Fibroblast of pulmonary artery (primary cell): Measurements from ENCODE around the gene CD164L2.
"Not testable (repeated sequence)": the region's sequence is repeated elsewhere in the genome, so short reads cannot be mapped to it uniquely, and the experiment has no call there.

ENCODE experiments used
- DNase-seq: peaks from one replicate; pipeline ENCODE4 v3.0.0-alpha.2; 2010; ENCODE audit warnings: low read depth
- H3K4me3 ChIP-seq: replicated peaks from 2 replicates; pipeline ENCODE4 v1.5.1; 2011; ENCODE audit warnings: low read depth, mild to moderate bottlenecking, control low read depth, low read length, moderate library complexity
- TF ChIP-seq, protein P1 (sequence below): IDR thresholded peaks from 2 replicates; pipeline ENCODE4 v1.5.1; 2011; ENCODE audit warnings: mild to moderate bottlenecking, control low read depth, low read length, inconsistent platforms; ENCODE audit errors: missing control alignments

CD164L2 gene

DNA sequence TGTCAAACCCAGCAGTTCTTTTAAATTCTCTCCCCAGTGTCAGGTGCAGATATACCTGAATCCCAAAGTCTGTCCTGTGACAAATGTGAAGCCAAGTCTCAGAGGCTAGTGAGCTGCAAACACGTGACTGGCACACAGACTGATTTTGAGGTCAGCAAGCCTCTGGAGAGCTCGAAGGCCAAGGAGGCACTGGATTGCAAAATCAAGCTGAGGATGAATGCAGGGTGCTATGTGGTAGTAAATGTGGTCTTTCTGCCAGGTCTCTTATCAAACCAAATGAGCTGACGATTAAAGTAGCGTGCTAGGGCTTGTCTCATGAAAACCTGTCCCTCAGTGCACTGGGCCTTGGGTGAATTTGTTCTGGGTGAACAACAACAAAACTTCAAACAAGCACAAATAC lies 29.9 kb upstream of the CD164L2 start:
- DNase-seq: no peak
- TF ChIP-seq, protein P1, sequence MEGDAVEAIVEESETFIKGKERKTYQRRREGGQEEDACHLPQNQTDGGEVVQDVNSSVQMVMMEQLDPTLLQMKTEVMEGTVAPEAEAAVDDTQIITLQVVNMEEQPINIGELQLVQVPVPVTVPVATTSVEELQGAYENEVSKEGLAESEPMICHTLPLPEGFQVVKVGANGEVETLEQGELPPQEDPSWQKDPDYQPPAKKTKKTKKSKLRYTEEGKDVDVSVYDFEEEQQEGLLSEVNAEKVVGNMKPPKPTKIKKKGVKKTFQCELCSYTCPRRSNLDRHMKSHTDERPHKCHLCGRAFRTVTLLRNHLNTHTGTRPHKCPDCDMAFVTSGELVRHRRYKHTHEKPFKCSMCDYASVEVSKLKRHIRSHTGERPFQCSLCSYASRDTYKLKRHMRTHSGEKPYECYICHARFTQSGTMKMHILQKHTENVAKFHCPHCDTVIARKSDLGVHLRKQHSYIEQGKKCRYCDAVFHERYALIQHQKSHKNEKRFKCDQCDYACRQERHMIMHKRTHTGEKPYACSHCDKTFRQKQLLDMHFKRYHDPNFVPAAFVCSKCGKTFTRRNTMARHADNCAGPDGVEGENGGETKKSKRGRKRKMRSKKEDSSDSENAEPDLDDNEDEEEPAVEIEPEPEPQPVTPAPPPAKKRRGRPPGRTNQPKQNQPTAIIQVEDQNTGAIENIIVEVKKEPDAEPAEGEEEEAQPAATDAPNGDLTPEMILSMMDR: no peak
- no peak overlapping the region for H3K4me3 ChIP-seq

DNA sequence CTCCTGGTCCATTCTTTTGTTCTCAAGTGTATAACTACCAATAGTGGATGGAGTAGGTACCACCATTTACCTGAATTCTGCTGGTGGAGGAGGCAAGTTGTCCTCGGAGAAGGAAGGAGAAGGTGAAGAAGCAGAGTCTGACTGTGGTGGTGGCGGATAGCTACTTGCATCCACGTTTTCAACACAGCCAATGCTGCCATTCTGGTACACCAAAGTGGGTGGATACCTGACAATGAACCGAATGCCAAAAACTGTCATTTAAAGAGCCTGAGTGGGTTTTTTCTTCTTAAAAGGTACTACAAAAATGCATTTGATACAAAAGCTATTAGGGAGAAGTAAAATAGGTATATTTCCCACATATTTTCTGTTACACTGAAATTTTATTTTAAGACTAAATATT lies 29.4 kb upstream of the CD164L2 start:
- TF ChIP-seq, protein P1: no peak
- H3K4me3 ChIP-seq: no peak overlapping the region
- DNase-seq: no peak

DNA sequence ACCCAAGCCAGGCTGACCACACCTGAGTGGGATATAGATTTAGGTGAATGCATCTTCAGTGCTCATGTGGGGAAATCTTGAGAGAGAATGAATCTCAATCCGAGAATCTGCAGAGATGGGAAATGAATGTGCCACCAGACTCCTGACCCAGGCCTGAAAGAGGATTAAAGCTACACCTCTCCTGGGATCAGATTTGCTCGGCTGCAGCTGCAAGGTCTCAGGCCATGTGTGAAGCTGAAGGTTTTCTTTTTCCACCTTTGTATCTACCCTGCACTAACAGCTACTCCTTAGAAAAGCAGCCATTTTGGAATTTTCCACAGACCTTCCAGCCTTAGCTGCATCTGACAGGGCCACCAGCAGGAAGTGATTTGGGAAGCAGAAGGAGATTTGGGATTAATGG lies 27.6 kb upstream of the CD164L2 start:
- no peak for DNase-seq
- TF ChIP-seq, protein P1: no peak

GRCh38 chr1:27409669-27410068 lies 26.5 kb upstream of the CD164L2 start:
- no peak for DNase-seq
- H3K4me3 ChIP-seq: no peak overlapping the region
- TF ChIP-seq, protein P1: no peak

More for the DNA sequence above, 27.6 kb upstream of the CD164L2 start:
- H3K4me3 ChIP-seq: no peak overlapping the region

- TF ChIP-seq, protein P1: no peak
- DNase-seq: no peak
- H3K4me3 ChIP-seq: no peak overlapping the region
Measured at GRCh38 chr1:27408151-27408550, 25.0 kb upstream of the CD164L2 start.

- not testable (repeated sequence) for DNase-seq, H3K4me3 ChIP-seq
Measured at GRCh38 chr1:27406791-27407190, 23.7 kb upstream of the CD164L2 start.

DNA sequence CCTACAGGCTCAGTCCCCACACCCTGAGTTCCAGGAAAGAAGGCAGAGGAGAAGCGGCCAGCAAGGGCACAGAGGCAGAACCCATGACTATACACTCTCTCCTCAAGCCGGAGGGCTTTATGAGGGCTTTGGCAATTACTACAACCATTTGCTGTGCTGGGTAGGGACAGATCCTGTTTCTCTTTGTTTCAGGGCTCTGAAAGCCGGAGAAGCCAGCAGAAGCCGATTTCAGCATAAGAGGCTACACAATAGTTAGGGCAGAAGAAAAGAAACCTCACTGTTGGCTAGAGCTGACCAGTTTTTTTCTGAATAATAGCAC lies 23.2 kb upstream of the CD164L2 start:
- H3K4me3 ChIP-seq: no peak overlapping the region
- TF ChIP-seq, protein P1: no peak
- DNase-seq: no peak

DNA sequence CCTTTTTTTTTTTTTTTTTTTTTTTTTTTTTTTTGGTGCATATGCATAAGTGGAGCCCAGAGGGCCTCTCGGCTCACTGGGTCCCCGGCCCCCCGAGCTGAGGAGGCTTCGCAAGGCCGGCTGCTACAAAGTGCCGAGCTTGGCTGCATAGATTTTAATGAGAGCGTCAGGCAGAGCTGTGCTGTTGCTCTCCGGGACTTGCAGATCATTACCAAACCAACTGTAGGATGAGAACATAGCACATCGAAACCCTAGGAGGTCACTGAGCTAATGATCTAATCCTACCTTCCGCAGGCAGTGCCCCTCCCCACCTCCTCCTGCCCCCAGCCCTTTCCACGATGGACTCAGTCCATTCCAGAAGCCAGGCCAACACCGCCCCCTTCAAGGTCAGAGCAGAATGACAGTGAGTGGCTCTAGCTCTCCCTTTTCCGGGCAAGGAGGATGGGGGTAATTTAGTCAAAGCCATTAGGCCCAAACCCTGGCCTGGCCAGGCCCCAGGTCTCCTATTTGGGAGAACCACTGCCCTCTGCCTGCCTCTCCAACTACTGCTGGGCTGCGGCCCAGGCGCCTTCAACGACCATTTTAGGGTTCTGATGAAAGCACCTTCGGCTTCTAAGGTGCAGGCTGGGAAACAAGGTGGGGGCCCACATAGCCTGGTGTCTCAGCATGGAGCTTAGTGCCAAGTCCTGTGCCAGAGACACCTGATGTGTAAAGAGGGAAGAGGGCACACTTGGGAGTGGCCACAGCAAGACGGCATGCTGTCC lies 22.6 kb upstream of the CD164L2 start:
- DNase-seq: not testable (repeated sequence)

More for the DNA sequence above, 22.6 kb upstream of the CD164L2 start:
- not testable (repeated sequence) for H3K4me3 ChIP-seq
